ENCODE results near the gene CYP2C9.
"Not testable (repeated sequence)": the region's sequence is repeated elsewhere in the genome, so short reads cannot be mapped to it uniquely, and the experiment has no call there.

- TF ChIP-seq, protein P1, sequence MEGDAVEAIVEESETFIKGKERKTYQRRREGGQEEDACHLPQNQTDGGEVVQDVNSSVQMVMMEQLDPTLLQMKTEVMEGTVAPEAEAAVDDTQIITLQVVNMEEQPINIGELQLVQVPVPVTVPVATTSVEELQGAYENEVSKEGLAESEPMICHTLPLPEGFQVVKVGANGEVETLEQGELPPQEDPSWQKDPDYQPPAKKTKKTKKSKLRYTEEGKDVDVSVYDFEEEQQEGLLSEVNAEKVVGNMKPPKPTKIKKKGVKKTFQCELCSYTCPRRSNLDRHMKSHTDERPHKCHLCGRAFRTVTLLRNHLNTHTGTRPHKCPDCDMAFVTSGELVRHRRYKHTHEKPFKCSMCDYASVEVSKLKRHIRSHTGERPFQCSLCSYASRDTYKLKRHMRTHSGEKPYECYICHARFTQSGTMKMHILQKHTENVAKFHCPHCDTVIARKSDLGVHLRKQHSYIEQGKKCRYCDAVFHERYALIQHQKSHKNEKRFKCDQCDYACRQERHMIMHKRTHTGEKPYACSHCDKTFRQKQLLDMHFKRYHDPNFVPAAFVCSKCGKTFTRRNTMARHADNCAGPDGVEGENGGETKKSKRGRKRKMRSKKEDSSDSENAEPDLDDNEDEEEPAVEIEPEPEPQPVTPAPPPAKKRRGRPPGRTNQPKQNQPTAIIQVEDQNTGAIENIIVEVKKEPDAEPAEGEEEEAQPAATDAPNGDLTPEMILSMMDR (IDR thresholded peaks at IDR 0.05), result not testable (repeated sequence)
- TF ChIP-seq ZFX (IDR thresholded peaks at IDR 0.05; ENCODE audit: borderline replicate concordance), result not testable (repeated sequence)
Measured at GRCh38 chr10:94904506-94905148, 33.8 kb upstream of the CYP2C9 start.
